Stimulated activated CD4-positive, alpha-beta T cell treated with anti-CD3 and anti-CD28 coated beads, Interleukin-15, amount 100 ng/mL, for 48 hours (primary cell): ENCODE results near the gene PIGX.
"Not testable (repeated sequence)": the region's sequence is repeated elsewhere in the genome, so short reads cannot be mapped to it uniquely, and the experiment has no call there.

ENCODE experiments used
- DNase-seq, 2 donors: peaks; one replicate each; pipeline ENCODE4 v3.0.0-alpha.2; 2020; ENCODE audit warnings: low read depth in 2 of 2

The PIGX gene

DNA sequence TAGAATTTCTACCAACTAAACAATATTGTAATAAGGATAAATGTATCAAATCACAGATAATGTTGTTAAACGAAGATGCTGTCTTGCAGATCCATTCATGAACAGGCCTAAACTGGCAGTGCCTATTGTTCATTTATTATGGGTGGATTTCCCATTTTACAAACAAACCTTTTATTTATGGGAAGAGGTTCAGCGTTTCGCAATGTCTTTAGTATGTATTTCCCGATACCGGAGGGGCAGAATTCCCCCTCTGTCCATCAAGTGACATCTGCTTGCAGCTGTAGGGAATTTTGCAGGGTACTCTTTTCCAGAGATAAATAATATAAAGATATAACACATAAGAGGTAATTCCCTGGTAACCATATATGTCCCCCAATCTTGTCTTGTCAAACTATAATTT lies 5.8 kb upstream of the PIGX start:
- no peak for DNase-seq

DNA sequence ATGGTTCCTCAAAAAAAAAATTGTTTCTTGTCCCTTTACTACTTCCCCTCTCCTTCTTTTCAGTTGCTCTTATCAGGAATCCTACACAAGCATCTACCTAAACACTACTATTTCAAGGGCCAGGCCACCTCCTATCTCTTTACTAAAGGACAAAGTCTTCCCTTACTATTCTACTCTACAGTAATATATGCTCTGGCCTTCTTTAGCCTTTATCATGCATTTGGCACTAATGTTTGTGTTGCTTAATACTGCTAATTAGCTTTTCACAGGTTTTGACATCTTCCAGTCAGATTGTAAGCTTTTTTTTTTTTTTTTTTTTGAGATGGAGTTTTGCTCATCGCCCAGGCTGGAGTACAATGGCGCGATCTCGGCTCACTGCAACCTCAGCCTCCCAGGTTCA lies 5.4 kb upstream of the PIGX start:
- DNase-seq, result no peak

GRCh38 chr3:196707566-196707965 lies 4.6 kb upstream of the PIGX start:
- DNase-seq, result no peak

DNA sequence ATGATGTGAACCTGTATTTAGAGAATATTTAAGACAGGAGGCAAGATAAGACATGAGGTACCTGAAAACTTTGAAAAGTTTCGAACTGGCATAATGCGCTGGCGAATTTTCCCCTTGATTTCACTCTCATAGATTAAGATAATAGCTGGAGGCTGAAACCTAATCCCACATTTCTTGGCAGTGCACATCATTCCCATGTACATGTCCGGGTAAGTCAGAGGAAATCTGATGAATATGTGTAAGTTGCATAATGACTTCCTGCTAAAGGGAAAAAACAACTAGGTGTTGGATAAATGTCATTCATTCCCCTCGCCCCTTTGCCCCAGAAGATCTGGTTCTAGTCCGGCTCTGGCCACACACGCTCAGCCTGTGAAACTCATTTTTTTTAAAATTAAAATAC lies 3.7 kb upstream of the PIGX start:
- no peak for DNase-seq

- DNase-seq, result peak; percentile 40 to 54
These were observed 587 bp downstream of the PIGX start for GRCh38 chr3:196712514-196713413.

GRCh38 chr3:196717162-196717561 lies 5.0 kb downstream of the PIGX start:
- not testable (repeated sequence) for DNase-seq

DNA sequence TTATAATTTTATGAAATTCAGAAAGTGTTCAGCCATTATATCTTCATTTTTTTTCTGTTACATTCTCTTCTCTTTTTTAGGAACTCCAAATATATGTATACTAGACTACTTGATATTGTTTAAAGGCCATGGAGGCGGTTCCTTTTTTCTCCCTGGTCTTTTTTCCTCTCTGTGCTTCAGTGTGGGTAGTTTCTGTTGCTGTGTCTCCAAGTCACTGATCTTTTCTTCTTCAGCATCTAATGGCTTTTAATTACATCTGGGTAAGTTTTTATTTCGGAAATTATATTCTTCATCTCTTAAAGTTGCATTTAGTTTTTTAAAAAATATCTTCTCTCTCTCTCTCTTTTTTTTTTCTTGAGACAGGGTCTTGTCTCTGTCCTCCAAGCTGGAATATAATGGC lies 8.9 kb downstream of the PIGX start:
- no peak for DNase-seq

GRCh38 chr3:196726788-196727675 lies 14.9 kb downstream of the PIGX start:
- DNase-seq, result no peak

GRCh38 chr3:196735751-196736150 lies 23.6 kb downstream of the PIGX start:
- DNase-seq, result no peak

- DNase-seq, result no peak
These were observed 24.6 kb downstream of the PIGX start for GRCh38 chr3:196736670-196737374.

- DNase-seq, result no peak
These were observed 25.5 kb downstream of the PIGX start for GRCh38 chr3:196737655-196738054.

DNA sequence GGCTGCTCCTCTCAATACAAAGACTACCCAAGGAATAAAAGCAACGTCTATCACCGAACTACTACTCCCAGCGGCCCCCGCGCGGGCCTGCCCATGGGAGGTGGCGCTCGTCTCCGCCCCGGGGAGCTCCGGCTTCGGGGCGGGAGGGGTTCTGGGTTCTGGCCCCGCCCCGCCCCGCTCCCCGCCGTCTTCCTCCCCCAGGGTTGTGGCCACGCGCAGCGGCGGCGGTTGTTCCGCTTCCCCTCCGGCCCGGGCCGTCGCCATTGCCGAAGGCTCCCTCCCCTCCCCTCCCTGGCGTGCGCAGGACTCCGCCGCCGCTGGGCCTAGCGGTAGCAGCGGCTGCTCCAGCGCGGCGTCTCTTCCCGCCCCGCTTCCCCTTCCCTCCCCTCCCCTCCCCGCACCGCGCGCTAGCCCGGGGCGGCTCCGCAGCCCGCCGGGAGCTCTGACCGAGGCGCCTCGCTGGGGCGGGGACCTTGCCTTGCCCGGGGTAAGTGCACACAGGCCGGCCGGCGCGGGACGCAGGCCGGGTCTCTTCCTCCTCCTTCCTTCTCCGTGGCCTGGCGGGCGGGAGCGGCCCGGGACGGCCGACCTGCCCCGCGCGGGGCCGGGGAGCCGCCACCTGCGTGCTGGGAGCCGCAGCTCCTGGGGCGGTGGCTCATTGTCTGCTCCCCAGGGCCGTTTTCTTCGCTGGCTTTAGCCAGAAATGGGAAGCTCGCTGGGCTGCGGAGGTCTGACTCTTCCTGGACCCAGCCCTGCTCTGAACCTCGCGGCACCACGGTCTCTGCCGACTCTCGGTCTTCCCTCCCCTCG lies 27.7 kb downstream of the PIGX start, which contains the start of gene PAK2:
Gene PAK2 (plus strand): TSS at position 187 of the 810 bp plus-strand sequence. CDS start 42,790 bp downstream, outside the sequence.
- peak; percentile 78 to 90 for DNase-seq

DNA sequence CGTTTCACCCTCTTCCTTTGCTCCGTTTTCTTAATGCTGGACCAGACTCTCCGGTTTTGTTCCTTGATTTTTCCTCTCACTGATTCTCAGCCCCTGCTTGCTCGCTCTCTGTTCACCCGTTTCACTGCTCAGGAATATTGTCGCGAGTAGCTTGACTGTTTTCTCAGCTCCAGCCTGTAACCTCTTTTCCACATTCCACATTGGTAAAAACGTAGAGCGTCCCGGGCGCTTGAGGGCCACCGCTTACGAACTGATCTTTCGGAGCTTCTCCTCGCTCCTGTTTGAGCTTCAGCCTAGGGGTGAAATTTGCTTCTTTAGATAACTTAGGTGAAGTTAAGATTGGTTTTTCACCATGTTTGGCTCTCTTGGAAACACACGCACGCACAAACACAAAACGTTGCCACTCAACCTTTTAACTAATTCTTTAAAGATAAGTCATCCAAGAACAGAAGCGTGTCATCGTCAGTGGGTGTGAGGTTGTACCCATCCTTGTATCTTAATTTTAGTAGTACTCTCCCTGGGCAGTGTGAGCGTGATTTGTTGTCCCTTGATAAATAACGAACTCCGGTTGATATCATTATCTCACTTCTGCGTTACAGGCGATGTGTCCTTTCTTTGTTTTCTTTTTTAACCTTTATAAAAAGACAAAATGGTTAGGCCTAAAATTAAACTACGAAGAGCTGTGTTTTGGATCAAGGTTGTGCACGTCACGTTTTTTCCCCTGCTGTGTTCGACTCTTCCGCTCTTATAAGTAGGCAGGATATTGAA lies 28.5 kb downstream of the PIGX start:
- DNase-seq, result peak; percentile 24 to 26

GRCh38 chr3:196741249-196741889 lies 29.2 kb downstream of the PIGX start:
- DNase-seq, result no peak

DNA sequence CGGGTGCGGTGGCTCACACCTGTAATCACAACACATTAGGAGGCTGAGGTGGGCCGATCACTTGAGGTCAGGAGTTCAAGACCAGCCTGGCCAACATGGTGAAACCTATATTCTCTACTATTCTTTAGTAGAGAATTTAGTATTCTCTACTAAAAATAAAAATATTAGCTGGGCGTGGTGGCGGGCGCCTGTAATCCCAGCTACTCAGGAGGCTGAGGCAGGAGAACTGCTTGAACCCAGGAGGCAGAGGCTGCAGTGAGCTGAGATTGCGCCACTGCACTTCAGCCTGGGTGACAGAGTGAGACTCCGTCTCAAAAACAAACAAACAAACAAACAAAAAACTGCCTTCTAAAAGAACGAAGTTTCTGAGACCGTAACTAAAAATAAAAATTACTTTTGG lies 31.4 kb downstream of the PIGX start:
- DNase-seq, result not testable (repeated sequence)

- no peak for DNase-seq
These were observed 36.9 kb downstream of the PIGX start for GRCh38 chr3:196749125-196749524.

GRCh38 chr3:196753201-196753600 lies 41.0 kb downstream of the PIGX start:
- no peak for DNase-seq

GRCh38 chr3:196754091-196754981 lies 42.2 kb downstream of the PIGX start:
- DNase-seq, result no peak

- no peak for DNase-seq
These were observed 44.6 kb downstream of the PIGX start for GRCh38 chr3:196756732-196757131.
